Adrenal gland (tissue), 12 donors: Measurements from ENCODE around the gene TP53BP2. TPM values are rescaled to one million over a fixed set of nuclear protein-coding genes. Genes with fewer than 3 reads are reported as not detected.
A peak's percentile ranks its signal among the peaks of the same experiment; 100 is the strongest.

Source experiments
- DNase-seq, 7 donors: peaks; one replicate each; pipeline ENCODE4 v3.0.0-alpha.2; 2019 to 2020
- H3K27ac ChIP-seq, 5 donors: fragments of 200-600 bp; sonication (generic) in 4 of 5; 1 replicate in 3 of 5; 2 replicates in 2 of 5; pipeline versions ENCODE4 v1.5.1 to v1.8.0; 2016 to 2020; ENCODE audit warnings: mild to moderate bottlenecking in 1 of 5
- H3K27me3 ChIP-seq: fragments of 200-600 bp; 2 replicates; pipeline ENCODE4 v1.8.0; 2021
- H3K36me3 ChIP-seq, 2 donors: fragments of 200-600 bp; replicated peaks in 1 of 2; 1 replicate in 1 of 2; 2 replicates in 1 of 2; pipeline versions ENCODE4 v1.5.1 to v1.8.0; 2018 to 2022
- H3K4me1 ChIP-seq, 2 donors: fragments of 200-600 bp; replicated peaks in 1 of 2; 1 replicate in 1 of 2; 2 replicates in 1 of 2; pipeline versions ENCODE4 v1.5.1 to v1.8.0; 2018 to 2021
- H3K4me3 ChIP-seq, 4 donors: fragments of 200-600 bp; sonication (generic) in 3 of 4; one replicate each; pipeline ENCODE4 v1.5.1; 2016 to 2018
- H3K9me3 ChIP-seq, 3 donors: fragments of 200-600 bp; sonication (generic) in 1 of 3; replicated peaks in 1 of 3; 1 replicate in 2 of 3; 2 replicates in 1 of 3; pipeline versions ENCODE4 v1.5.1 to v1.8.0; 2016 to 2021
- CTCF ChIP-seq, 6 experiments: fragments of 450-650 bp in 4 of 6; fragments of 200-600 bp in 2 of 6; sonication (generic) in 1 of 6; IDR thresholded peaks; 1 replicate in 5 of 6; 2 replicates in 1 of 6; pipeline versions ENCODE4 v1.5.1 to v1.8.0; 2016 to 2021; ENCODE audit warnings: antibody characterized with exemption in 6 of 6, mild to moderate bottlenecking in 2 of 6, moderate library complexity in 1 of 6
- POLR2A ChIP-seq, 2 donors: fragments of 450-650 bp; IDR thresholded peaks; one replicate each; pipeline ENCODE4 v1.6.1; 2017; ENCODE audit warnings: antibody characterized with exemption in 2 of 2, mild to moderate bottlenecking in 2 of 2, moderate library complexity in 1 of 2
- WGBS, 4 donors: extraction: QIAGEN DNeasy Blood & Tissue Kit in 2 of 4; methylation state at CpG; one replicate each; pipeline versions ENCODE4 v1.1.5 to v1.1.7; 2013 to 2017; 5-methylcytosine and 5-hydroxymethylcytosine counted together
- intact Hi-C, 2 donors: fragments of 100-400 bp; cut with DNase I; formaldehyde crosslinking; loops; one replicate each; pipeline versions ENCODE4 v1.14.1 to v1.15.0; 2022 to 2023
- polyA plus RNA-seq, 3 donors: library from polyadenylated mRNA; stranded (reverse); fragments of 200-250 nt in 2 of 3; fragments of 350-450 nt in 1 of 3; fragmentation: Illumina TruSeq in 1 of 3; extraction: RNeasy Lipid Tissue Mini Kit (QIAGEN cat#74804) in 1 of 3; gene quantifications; one replicate each; pipeline ENCODE4 v1.2.3, GENCODE V29; 2013 to 2014
- total RNA-seq, 9 donors: library from RNA; depleted of rRNA in 4 of 9; stranded (reverse); fragments of >200 nt in 4 of 9; fragments of 120-200 nt in 1 of 9; fragmentation: NEBNext Ultra II Directional in 1 of 9; extraction: Animal tissue kit (Norgen Biotek cat#: 25700) in 1 of 9; gene quantifications; one replicate each; pipeline versions ENCODE4 v1.1.0 to v1.2.4, GENCODE V29; 2013 to 2023
- donor health status: healthy with polysubstance abuse.
- donor health status: Bipolar disorder and iron deficiency.
- donor health status: DM: yes; HTN: yes; CAD: no.
- donor health status: DM: no; HTN: no; CAD: no.
- donor health status: DM: no; HTN: no; CAD: no.
- donor health status: DM: yes; HTN: yes; CAD: no.

Gene TP53BP2
- total and polyA plus RNA-seq, 12 donors, result 6.0 to 38.5 (median 24.0) TPM

- Histone ChIP-seq H3K27ac (no peak overlapping the region), H3K4me1 (peaks cover 9 to 24% of the 10 kb centered on the region in 2 donors), H3K4me3 (no peak overlapping the region), H3K27me3 (no peaks in the 10 kb centered on the region), H3K36me3 (no peaks in the 10 kb centered on the region), H3K9me3 (no peaks in the 10 kb centered on the region)
- 94 to 99% (median 97%) methylated on average over 4 of the region's 4 CpGs for WGBS, 4 donors
- TF ChIP-seq POLR2A (IDR thresholded peaks at IDR 0.05), result no peak
- TF ChIP-seq CTCF (IDR thresholded peaks at IDR 0.05), result no peak
- DNase-seq, result no peak
- intact Hi-C loops, result no loop called here
Measured at GRCh38 chr1:223847781-223848345, 2.1 kb upstream of the TP53BP2 start.

DNA sequence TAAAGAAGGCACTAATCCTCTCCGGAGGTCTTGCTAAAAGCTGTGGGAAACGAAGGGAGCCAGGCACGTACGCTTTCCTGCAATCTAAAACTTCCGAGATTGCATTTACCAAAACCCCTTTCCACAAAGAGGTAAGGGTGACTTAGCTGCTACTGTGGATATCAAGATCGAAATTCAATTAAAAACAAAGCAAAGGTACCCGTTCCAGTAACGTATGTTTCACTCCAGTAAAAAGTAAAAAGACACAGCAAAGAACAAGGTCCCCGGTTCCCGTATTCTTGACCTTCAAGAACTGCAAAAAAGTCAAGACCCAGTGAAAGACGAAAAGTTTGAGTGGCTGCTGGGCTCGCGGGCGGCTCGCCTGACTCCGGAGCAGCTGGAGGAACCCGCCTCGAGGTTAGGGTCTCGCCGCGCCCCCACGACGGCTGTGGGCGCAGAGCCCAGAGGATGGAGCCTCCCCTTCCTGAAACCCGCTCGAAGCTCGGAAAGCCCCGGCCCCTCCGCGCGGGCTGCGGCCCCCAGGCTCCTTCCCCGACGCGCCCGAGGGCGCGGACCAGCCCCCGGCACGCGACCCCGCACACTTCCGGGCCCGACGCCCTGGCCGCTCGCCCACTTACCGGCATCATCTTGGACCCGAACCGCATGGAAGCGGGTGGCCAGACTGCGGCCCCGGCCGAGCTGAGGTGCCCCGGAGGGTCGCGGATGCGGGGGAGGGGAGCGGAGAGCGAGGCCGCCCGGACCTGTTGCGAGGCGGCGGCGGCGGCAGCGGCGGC lies 524 bp downstream of the TP53BP2 start:
- 0 to 1% (median 1%) methylated on average over 23 to 69 of the region's 69 CpGs for WGBS, 4 donors
- peak overlapping the region; percentile 56 to 97 (median 80) for H3K4me3 ChIP-seq
- H3K4me1 ChIP-seq, result peaks cover 9 to 43% of the 10 kb centered on the region in 2 donors
- no peaks in the 10 kb centered on the region for H3K36me3 ChIP-seq
- intact Hi-C loops, result no loop called here
- TF ChIP-seq POLR2A (IDR thresholded peaks at IDR 0.05) (no peak), CTCF (IDR thresholded peaks at IDR 0.05) (no peak)
- DNase-seq, result peak in 6 of 7 donors; percentile 52 to 72 (median 62)
- peak overlapping the region; percentile 74 to 100 (median 99) for H3K27ac ChIP-seq
- no peaks in the 10 kb centered on the region for H3K27me3 ChIP-seq
- no peaks in the 10 kb centered on the region for H3K9me3 ChIP-seq

DNA sequence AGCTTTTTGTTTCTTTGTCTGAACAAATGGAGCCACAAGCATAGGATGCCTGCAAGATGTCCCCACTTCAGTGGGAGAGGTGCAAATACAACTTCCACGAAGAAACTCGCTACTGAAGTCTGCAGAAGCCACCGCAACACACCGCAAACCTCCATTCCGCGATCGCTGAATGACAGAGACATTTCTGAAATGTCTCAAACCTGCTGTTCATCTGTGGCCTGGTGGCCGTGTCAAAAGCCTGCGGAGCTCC lies 1.0 kb downstream of the TP53BP2 start:
- Histone ChIP-seq H3K27ac (peak overlapping the region; percentile 74 to 100 (median 99)), H3K27me3 (no peaks in the 10 kb centered on the region), H3K4me1 (peaks cover 9 to 43% of the 10 kb centered on the region in 2 donors), H3K9me3 (no peaks in the 10 kb centered on the region), H3K36me3 (no peaks in the 10 kb centered on the region), H3K4me3 (peak overlapping the region in 3 of 4 donors; percentile 22 to 97 (median 82))
- WGBS, 4 donors, result 0 to 3% (median 1%) methylated on average over 5 to 9 of the region's 9 CpGs
- TF ChIP-seq POLR2A (IDR thresholded peaks at IDR 0.05), result no peak
- no peak for TF ChIP-seq CTCF (IDR thresholded peaks at IDR 0.05)
- peak in 4 of 7 donors; percentile 25 to 63 (median 30) for DNase-seq
- intact Hi-C loops, result no loop called here

DNA sequence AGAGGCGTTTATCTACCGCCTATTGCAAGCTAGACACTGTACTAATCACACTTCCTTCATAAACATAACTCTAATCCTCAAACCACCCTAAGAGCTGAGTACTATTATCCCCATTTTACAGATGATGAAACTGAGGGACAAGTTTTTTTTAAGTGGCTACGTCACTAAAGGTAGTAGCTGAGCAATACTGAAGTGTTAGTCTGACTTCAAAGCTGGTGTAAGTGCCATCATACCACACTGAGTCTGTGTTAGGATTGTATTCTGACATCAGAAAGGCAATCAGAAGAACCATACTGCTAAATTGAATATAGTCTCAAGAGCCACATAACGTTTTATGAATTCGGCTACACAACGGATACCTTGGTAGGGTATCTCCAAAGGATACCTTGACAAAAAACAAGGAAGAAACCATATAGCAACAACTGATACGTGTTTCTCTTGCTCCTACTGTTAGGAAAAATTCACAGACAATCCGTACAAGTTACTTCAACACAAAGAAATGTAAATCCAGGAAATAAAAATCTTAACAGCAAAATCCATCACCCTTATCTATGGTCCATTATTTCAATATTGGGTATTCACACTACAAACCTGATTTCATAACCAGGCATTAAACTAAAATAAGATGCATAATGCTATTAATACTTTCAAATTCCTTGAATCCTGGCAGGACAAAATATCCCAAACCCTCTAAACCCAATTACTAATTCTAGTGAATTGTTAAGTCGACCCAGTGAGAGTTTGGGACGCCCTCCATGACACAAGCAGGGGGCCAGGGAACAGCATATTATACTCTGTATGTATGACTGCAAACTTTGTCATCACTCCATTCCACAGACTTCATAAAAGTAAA lies 1.6 kb downstream of the TP53BP2 start:
- Histone ChIP-seq H3K27me3 (no peaks in the 10 kb centered on the region), H3K27ac (peak overlapping the region in 3 of 5 donors; percentile 96 to 100 (median 100)), H3K4me3 (peak overlapping the region in 2 of 4 donors; percentile 82 to 97), H3K9me3 (no peaks in the 10 kb centered on the region), H3K36me3 (no peaks in the 10 kb centered on the region), H3K4me1 (peaks cover 9 to 43% of the 10 kb centered on the region in 2 donors)
- WGBS, 4 donors, result 65 to 72% (median 67%) methylated on average over 10 of the region's 10 CpGs
- TF ChIP-seq POLR2A (IDR thresholded peaks at IDR 0.05) (no peak), CTCF (IDR thresholded peaks at IDR 0.05) (no peak)
- intact Hi-C loops, result no loop called here
- DNase-seq, result no peak
